Activated CD8-positive, alpha-beta T cell treated with anti-CD3 and anti-CD28 coated beads for 36 hours (primary cell): Measurements from ENCODE around the gene SOX18. TPM values are rescaled to one million over a fixed set of nuclear protein-coding genes. Genes with fewer than 3 reads are reported as not detected.

Experiments used
- ATAC-seq: fragments of 200-7000 bp; cut with Tn5 transposase; one replicate; pipeline ENCODE4 v1.10.0; 2021; ENCODE audit warnings: mild to moderate bottlenecking, moderate library complexity
- CTCF ChIA-PET: fragments of 350-600 bp; sonication (Branson Sonifier 250); formaldehyde crosslinking; loops from one replicate; lab custom pipeline; 2021; ENCODE audit warnings: antibody characterized with exemption; lab: Charles Lee
- POLR2A ChIA-PET: fragments of 350-600 bp; sonication (Branson Sonifier 250); formaldehyde crosslinking; loops from one replicate; lab custom pipeline; 2021; ENCODE audit warnings: antibody characterized with exemption; lab: Charles Lee
- DNase-seq: peaks from one replicate; pipeline ENCODE4 v3.0.0-alpha.2; 2020
- H3K27ac Mint-ChIP-seq: one replicate; pipeline ENCODE4 v1.8.0; 2021; ENCODE audit warnings: mild to moderate bottlenecking, mixed read lengths
- H3K27me3 Mint-ChIP-seq: one replicate; pipeline ENCODE4 v1.8.0; 2021; ENCODE audit warnings: mixed read lengths
- H3K36me3 Mint-ChIP-seq: one replicate; pipeline ENCODE4 v1.8.0; 2021; ENCODE audit warnings: low read depth, mixed read lengths
- H3K4me1 Mint-ChIP-seq: one replicate; pipeline ENCODE4 v1.8.0; 2021; ENCODE audit warnings: low read depth, mixed read lengths
- H3K4me3 Mint-ChIP-seq: one replicate; pipeline ENCODE4 v1.8.0; 2021; ENCODE audit warnings: mild to moderate bottlenecking, moderate library complexity, mixed read lengths
- H3K9me3 Mint-ChIP-seq: one replicate; pipeline ENCODE4 v1.8.0; 2021; ENCODE audit warnings: mixed read lengths
- CTCF ChIP-seq: fragments of 200-600 bp; IDR thresholded peaks from one replicate; pipeline ENCODE4 v1.8.0; 2022; ENCODE audit warnings: antibody characterized with exemption, mild to moderate bottlenecking
- intact Hi-C: fragments of 100-400 bp; cut with micrococcal nuclease; formaldehyde crosslinking; loops from one replicate; pipeline ENCODE4 v1.10.0; 2022
- microRNA-seq: library from miRNA; unstranded; fragments of <30 nt; microRNA quantifications from one replicate; pipeline ENCODE4 v1.2.0, GENCODE V29; 2022; ENCODE audit warnings: borderline microRNAs expressed, borderline replicate concordance
- total RNA-seq, 2 experiments: library from RNA; stranded (reverse); gene quantifications; one replicate each; pipeline ENCODE4 v1.2.3, GENCODE V29; 2021

The SOX18 gene
- total RNA-seq, 2 experiments from 2014 or later, result not detected

- intact Hi-C loops, result no loop called here
- H3K36me3 Mint-ChIP-seq, result peaks cover 57% of the 10 kb centered on the region
- no peak for DNase-seq
- ChIA-PET POLR2A (interaction anchor here (0.6 kb wide), 1 partner anchor 9 kb away, joined by 3 read pairs; no protein-coding TSS in a partner anchor), CTCF (interaction anchor here (1.3 kb wide), 1 partner anchor 35 kb away, joined by 6 read pairs; no protein-coding TSS in a partner anchor)
- H3K4me3 Mint-ChIP-seq, result no peak overlapping the region
- peak overlapping the region; percentile 46 for H3K27ac Mint-ChIP-seq
- H3K4me1 Mint-ChIP-seq, result no peaks in the 10 kb centered on the region
- peaks cover 3% of the 10 kb centered on the region for H3K9me3 Mint-ChIP-seq
- no peaks in the 10 kb centered on the region for H3K27me3 Mint-ChIP-seq
- TF ChIP-seq CTCF, result no peak
- ATAC-seq, result no peak
Measured at GRCh38 chr20:64003960-64004725, 45.3 kb downstream of the SOX18 start.

- TF ChIP-seq CTCF, result no peak
- POLR2A ChIA-PET, result no interaction called here
- no peak overlapping the region for H3K4me3 Mint-ChIP-seq
- CTCF ChIA-PET, result interaction anchor here (1.2 kb wide), 1 partner anchor 19 kb away, joined by 3 read pairs; no protein-coding TSS in a partner anchor
- no peak for ATAC-seq
- DNase-seq, result no peak
- intact Hi-C loops, result no loop called here
- no peaks in the 10 kb centered on the region for H3K4me1 Mint-ChIP-seq
- no peaks in the 10 kb centered on the region for H3K9me3 Mint-ChIP-seq
- H3K27me3 Mint-ChIP-seq, result no peaks in the 10 kb centered on the region
- peaks cover 48% of the 10 kb centered on the region for H3K36me3 Mint-ChIP-seq
- no peak overlapping the region for H3K27ac Mint-ChIP-seq
Measured at GRCh38 chr20:64001607-64002011, 47.8 kb downstream of the SOX18 start.

GRCh38 chr20:64000906-64001305 is 48.5 kb downstream of the SOX18 start:
- H3K4me3 Mint-ChIP-seq, result no peak overlapping the region
- TF ChIP-seq CTCF, result no peak
- no peak for ATAC-seq
- H3K36me3 Mint-ChIP-seq, result peaks cover 45% of the 10 kb centered on the region
- H3K27ac Mint-ChIP-seq, result no peak overlapping the region
- intact Hi-C loops, result no loop called here
- DNase-seq, result no peak
- POLR2A ChIA-PET, result no interaction called here
- no peaks in the 10 kb centered on the region for H3K27me3 Mint-ChIP-seq
- H3K9me3 Mint-ChIP-seq, result no peaks in the 10 kb centered on the region
- CTCF ChIA-PET, result interaction anchor here (1.2 kb wide), 2 partner anchors 18 to 136 kb away, joined by 3 read pairs; partner anchors contain the start of gene TPD52L2
- H3K4me1 Mint-ChIP-seq, result no peaks in the 10 kb centered on the region

Small RNA genes lying within 50 kb of the gene (microRNA-seq; reads per million reads assigned to microRNA genes)
- 1.5 reads per million for gene MIR6813

Other genes starting within 250 kb of the SOX18 start
- under 1 TPM; 0.31 to 0.38 TPM for gene ZBTB46, start 218.4 kb downstream of the SOX18 start, total RNA-seq
- gene ABHD16B, start 188.1 kb downstream of the SOX18 start, total RNA-seq, result not detected
- gene TPD52L2, start 184.4 kb downstream of the SOX18 start, total RNA-seq, result 10 to 100 TPM; 43.1 to 44.6 TPM
- 10 to 100 TPM; 32.2 to 32.5 TPM for gene DNAJC5, start 154.5 kb downstream of the SOX18 start, total RNA-seq
- 10 to 100 TPM; 31.5 to 32.6 TPM for gene UCKL1, start 93.2 kb downstream of the SOX18 start, total RNA-seq
- 1 to 10 TPM; 7.5 to 8.6 TPM for gene ZNF512B, start 79.7 kb downstream of the SOX18 start, total RNA-seq
- 10 to 100 TPM; 17.4 to 17.5 TPM for gene SAMD10, start 70.0 kb downstream of the SOX18 start, total RNA-seq
- gene PRPF6, start 68.5 kb downstream of the SOX18 start, total RNA-seq, result 10 to 100 TPM; 53.0 to 55.5 TPM
- gene C20orf204, start 13.5 kb downstream of the SOX18 start, total RNA-seq, result 1 to 10 TPM; 2.8 to 4.7 TPM
- gene TCEA2, start 13.6 kb upstream of the SOX18 start, total RNA-seq, result 10 to 100 TPM; 30.0 to 33.0 TPM
- 10 to 100 TPM; 42.5 to 44.1 TPM for gene RGS19, start 29.9 kb upstream of the SOX18 start, total RNA-seq
- gene OPRL1, start 30.4 kb upstream of the SOX18 start, total RNA-seq, result under 1 TPM; 0.61 to 0.63 TPM
- under 1 TPM; 0.43 TPM for gene LKAAEAR1, start 34.8 kb upstream of the SOX18 start, total RNA-seq
- not detected for gene NPBWR2, start 57.9 kb upstream of the SOX18 start, total RNA-seq
- gene MYT1, start 114.8 kb upstream of the SOX18 start, total RNA-seq, result not detected
- gene PCMTD2, start 206.1 kb upstream of the SOX18 start, total RNA-seq, result 10 to 100 TPM; 26.0 to 28.6 TPM